HepG2 (cell line): ENCODE data around the gene SCRG1. TPM values are rescaled to one million over a fixed set of nuclear protein-coding genes. Genes with fewer than 3 reads are reported as not detected.

Experiments used
- ATAC-seq: fragments of 200-7000 bp; cut with Tn5 transposase; 3 replicates; pipeline ENCODE4 v1.9.1; 2020; ENCODE audit warnings: mild to moderate bottlenecking, moderate library complexity
- BruUV-seq: library from RNA; stranded (reverse); fragments of 400-500 nt; replicated peaks from 2 replicates; lab custom pipeline; 2021; lab: Mats Ljungman, UMichigan
- CTCF ChIA-PET: fragments of 300-600 bp; formaldehyde crosslinking; extraction: SDS; loops from one replicate; lab custom pipeline; 2021; ENCODE audit warnings: low total read pairs, inconsistent platforms, low intra/inter-chr PET ratio; lab: Yijun Ruan, JAX
- POLR2A ChIA-PET: fragments of 350-600 bp; sonication (Branson Sonifier 250); formaldehyde crosslinking; loops from one replicate; lab custom pipeline; 2020; ENCODE audit warnings: antibody characterized with exemption, inconsistent platforms; lab: Yijun Ruan, JAX
- DNase-seq: peaks from one replicate; pipeline ENCODE4 v3.0.0-alpha.2; 2015; ENCODE audit warnings: low spot score
- FAIRE-seq: peaks from 3 replicates; lab custom pipeline; 2011; peaks lifted over from hg19 to GRCh38; lab: Jason Lieb, UNC
- H2AFZ ChIP-seq: one replicate; pipeline ENCODE4 v1.6.1; 2011; ENCODE audit warnings: low read length, inconsistent platforms
- H3K27ac ChIP-seq: fragments of 300-600 bp; 3 replicates; pipeline ENCODE4 v1.8.0; 2011; ENCODE audit warnings: mixed run types, mild to moderate bottlenecking, mixed read lengths, low read length, inconsistent platforms; ENCODE audit not compliant: insufficient read depth; ENCODE audit errors: extremely low read length
- H3K27me3 ChIP-seq, 2 experiments: fragments of 200-600 bp in 1 of 2; 2 replicates in 1 of 2; 3 replicates in 1 of 2; pipeline versions ENCODE4 v1.6.0 to v1.8.0; 2011; ENCODE audit warnings: low read length in 2 of 2, mild to moderate bottlenecking in 2 of 2, moderate library complexity in 2 of 2, inconsistent platforms in 1 of 2; ENCODE audit not compliant: insufficient read depth in 2 of 2, control insufficient read depth in 1 of 2
- H3K36me3 ChIP-seq, 2 experiments: fragments of 200-600 bp in 1 of 2; replicated peaks in 1 of 2; 2 replicates in 1 of 2; 3 replicates in 1 of 2; pipeline versions ENCODE4 v1.5.1 to v1.8.0; 2011; ENCODE audit warnings: low read length in 2 of 2, inconsistent platforms in 1 of 2; ENCODE audit not compliant: insufficient read depth in 2 of 2, control insufficient read depth in 1 of 2
- H3K4me1 ChIP-seq: 2 replicates; pipeline ENCODE4 v1.5.1; 2012; ENCODE audit warnings: low read length, inconsistent platforms; ENCODE audit not compliant: insufficient read depth
- H3K4me2 ChIP-seq: 2 replicates; pipeline ENCODE4 v1.6.0; 2011; ENCODE audit warnings: low read depth, low read length, inconsistent platforms
- H3K4me3 ChIP-seq, 3 experiments: fragments of 200-600 bp in 1 of 3; sonication (generic), shearing (Covaris generic) in 1 of 3; replicated peaks in 1 of 3; 2 replicates each; pipeline ENCODE4 v1.5.1; 2011 to 2016; ENCODE audit warnings: low read length in 3 of 3, inconsistent platforms in 2 of 3, low read depth in 2 of 3, mild to moderate bottlenecking in 2 of 3, control low read depth in 1 of 3, mixed read lengths in 1 of 3; ENCODE audit not compliant: insufficient read depth in 1 of 3
- H3K79me2 ChIP-seq: one replicate; pipeline ENCODE4 v1.6.1; 2011; ENCODE audit warnings: low read length, inconsistent platforms; ENCODE audit not compliant: insufficient read depth
- H3K9ac ChIP-seq: 2 replicates; pipeline ENCODE4 v1.6.0; 2011; ENCODE audit warnings: mild to moderate bottlenecking, low read depth, low read length, inconsistent platforms; ENCODE audit not compliant: insufficient read depth
- H3K9me3 ChIP-seq: 2 replicates; pipeline ENCODE4 v1.5.1; 2012; ENCODE audit warnings: mild to moderate bottlenecking, low read length
- H4K20me1 ChIP-seq: 2 replicates; pipeline ENCODE4 v1.6.0; 2011; ENCODE audit warnings: inconsistent platforms, mild to moderate bottlenecking, low read length, moderate library complexity; ENCODE audit not compliant: insufficient read depth
- ATF1 ChIP-seq: IDR thresholded peaks from 2 replicates; pipeline ENCODE4 v1.6.1; 2016; ENCODE audit warnings: mild to moderate bottlenecking, control low read depth
- FOXK2 ChIP-seq: fragments of 450-650 bp; IDR thresholded peaks from 2 replicates; pipeline ENCODE4 v1.6.1; 2016
- HMG20B ChIP-seq: conservative IDR thresholded peaks from 2 replicates; pipeline ENCODE4 v1.6.1; 2016; ENCODE audit warnings: missing genetic modification reagents, missing compliant biosample characterization
- NCOA1 ChIP-seq: sonication (generic); formaldehyde crosslinking; IDR thresholded peaks from 2 replicates; pipeline ENCODE4 v1.9.0; 2021; ENCODE audit warnings: missing genetic modification reagents
- POGZ ChIP-seq: sonication (generic); formaldehyde crosslinking; IDR thresholded peaks from 2 replicates; pipeline ENCODE4 v1.4.0; 2020; ENCODE audit warnings: mild to moderate bottlenecking, missing genetic modification reagents
- RFX5 ChIP-seq: IDR thresholded peaks from 2 replicates; pipeline ENCODE4 v1.6.1; 2011; ENCODE audit warnings: low read depth, low read length, improper control_type of control experiment
- ZBTB42 ChIP-seq: sonication (generic); formaldehyde crosslinking; IDR thresholded peaks from 2 replicates; pipeline ENCODE4 v1.5.0; 2020; ENCODE audit warnings: mild to moderate bottlenecking, missing genetic modification reagents
- ZFAT ChIP-seq: sonication (generic); formaldehyde crosslinking; conservative IDR thresholded peaks from 2 replicates; pipeline ENCODE4 v1.8.1; 2023; ENCODE audit warnings: missing genetic modification reagents, inconsistent platforms
- ZFP36L1 ChIP-seq: sonication (generic); formaldehyde crosslinking; IDR thresholded peaks from 2 replicates; pipeline ENCODE4 v1.8.0; 2022; ENCODE audit warnings: mild to moderate bottlenecking, missing genetic modification reagents, moderate library complexity
- ZIK1 ChIP-seq: sonication (generic); formaldehyde crosslinking; IDR thresholded peaks from 2 replicates; pipeline ENCODE4 v1.5.0; 2020; ENCODE audit warnings: mild to moderate bottlenecking, low read depth, missing genetic modification reagents, borderline replicate concordance
- ZNF234 ChIP-seq: sonication (generic); formaldehyde crosslinking; conservative IDR thresholded peaks from 2 replicates; pipeline ENCODE4 v1.5.1; 2020; ENCODE audit warnings: mild to moderate bottlenecking, missing genetic modification reagents
- ZNF607 ChIP-seq: sonication (generic); formaldehyde crosslinking; IDR thresholded peaks from 2 replicates; pipeline ENCODE4 v1.5.1; 2020; ENCODE audit warnings: missing genetic modification reagents, mild to moderate bottlenecking, borderline replicate concordance
- ZNF652 ChIP-seq: IDR thresholded peaks from 2 replicates; pipeline ENCODE4 v1.6.1; 2016; ENCODE audit warnings: low read depth, borderline replicate concordance
- WGBS: methylation state at CpG from one replicate; pipeline ENCODE4 v1.1.6; 2017; ENCODE audit warnings: low lambda C conversion rate; 5-methylcytosine and 5-hydroxymethylcytosine counted together
- in situ Hi-C: cut with HindIII; loops from 2 replicates; pipeline ENCODE4 v1.10.0; 2017; ENCODE audit warnings: low pct_unique_long_range_greater_than_20kb; ENCODE audit not compliant: extremely low pct_ligation_motif_present
- intact Hi-C: fragments of 100-400 bp; cut with micrococcal nuclease; formaldehyde crosslinking; loops from one replicate; pipeline ENCODE4 v1.10.0; 2022; ENCODE audit not compliant: unreplicated experiment
- polyA plus RNA-seq, 8 experiments: library from polyadenylated mRNA; depleted of rRNA in 3 of 8; stranded (reverse) in 7 of 8; unstranded in 1 of 8; fragments of >200 nt; fragmentation: Illumina TruSeq in 4 of 8; extraction: Trizol in 4 of 8; gene quantifications; 2 replicates each; pipeline versions ENCODE4 v1.2.1 to v1.2.3, GENCODE V29; 2011 to 2016; ENCODE audit warnings: low read depth in 4 of 8, missing spikeins in 1 of 8, mixed read lengths in 1 of 8; ENCODE audit not compliant: insufficient read depth in 1 of 8
- total RNA-seq, 5 experiments: library from RNA; depleted of rRNA; stranded (reverse); fragments of >200 nt; fragmentation: Illumina TruSeq; extraction: Trizol; gene quantifications; 2 replicates each; pipeline ENCODE4 v1.2.3, GENCODE V29; 2016; ENCODE audit warnings: low read depth in 1 of 5
- TF ChIP-seq, protein P1 (sequence below): sonication (generic); formaldehyde crosslinking; IDR thresholded peaks from 2 replicates; pipeline ENCODE4 v1.5.1; 2020; ENCODE audit warnings: missing genetic modification reagents, mild to moderate bottlenecking, borderline replicate concordance
- TF ChIP-seq, protein P2 (sequence below): sonication (generic); formaldehyde crosslinking; conservative IDR thresholded peaks from 2 replicates; pipeline ENCODE4 v1.4.0; 2020; ENCODE audit warnings: missing genetic modification reagents
- TF ChIP-seq, protein P3 (sequence below): sonication (generic); formaldehyde crosslinking; IDR thresholded peaks from 2 replicates; pipeline ENCODE4 v1.8.1; 2023; ENCODE audit warnings: missing genetic modification reagents, mild to moderate bottlenecking, borderline replicate concordance

SCRG1 gene
- total and polyA plus RNA-seq, 2 of the 13 experiments (the other 11 are each of a cell fraction or from before 2014, with no cell fraction given) = not detected

DNA sequence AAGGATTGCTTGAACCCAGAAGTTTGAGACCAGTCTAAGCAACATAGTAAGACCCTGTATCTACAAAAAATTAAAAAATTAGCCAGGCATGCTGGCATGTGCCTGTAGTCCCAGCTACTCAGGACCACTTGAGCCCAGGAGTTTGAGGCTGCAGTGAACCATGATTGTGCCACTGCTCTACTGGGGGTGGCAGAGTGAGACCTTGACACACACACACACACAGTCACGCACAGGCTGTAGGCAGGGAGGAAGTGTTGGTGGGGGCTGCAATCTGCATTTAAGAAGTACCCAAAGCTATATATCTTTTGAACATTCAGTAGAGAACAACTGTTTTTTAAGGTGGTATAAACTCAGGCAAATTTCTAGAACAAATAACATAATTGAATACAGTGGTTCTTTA, 7.2 kb downstream of the SCRG1 start:
- Histone ChIP-seq H3K4me2 (no peak overlapping the region), H3K27me3 (no peaks in the 10 kb centered on the region; a peak in 1 of 5 replicates), H4K20me1 (no peaks in the 10 kb centered on the region), H3K36me3 (no peaks in the 10 kb centered on the region), H3K4me1 (no peaks in the 10 kb centered on the region), H3K79me2 (no peaks in the 10 kb centered on the region), H3K9me3 (no peaks in the 10 kb centered on the region), H3K9ac (no peak overlapping the region), H3K27ac (no peak overlapping the region), H2AFZ (no peak overlapping the region), H3K4me3 (no peak overlapping the region)
- ChIA-PET POLR2A (no interaction called here), CTCF (no interaction called here)
- in situ Hi-C loops (no loop called here), intact Hi-C loops (no loop called here)
- no TSS peak for BruUV-seq
- no peak for TF ChIP-seq ZBTB42
- TF ChIP-seq, protein P1, sequence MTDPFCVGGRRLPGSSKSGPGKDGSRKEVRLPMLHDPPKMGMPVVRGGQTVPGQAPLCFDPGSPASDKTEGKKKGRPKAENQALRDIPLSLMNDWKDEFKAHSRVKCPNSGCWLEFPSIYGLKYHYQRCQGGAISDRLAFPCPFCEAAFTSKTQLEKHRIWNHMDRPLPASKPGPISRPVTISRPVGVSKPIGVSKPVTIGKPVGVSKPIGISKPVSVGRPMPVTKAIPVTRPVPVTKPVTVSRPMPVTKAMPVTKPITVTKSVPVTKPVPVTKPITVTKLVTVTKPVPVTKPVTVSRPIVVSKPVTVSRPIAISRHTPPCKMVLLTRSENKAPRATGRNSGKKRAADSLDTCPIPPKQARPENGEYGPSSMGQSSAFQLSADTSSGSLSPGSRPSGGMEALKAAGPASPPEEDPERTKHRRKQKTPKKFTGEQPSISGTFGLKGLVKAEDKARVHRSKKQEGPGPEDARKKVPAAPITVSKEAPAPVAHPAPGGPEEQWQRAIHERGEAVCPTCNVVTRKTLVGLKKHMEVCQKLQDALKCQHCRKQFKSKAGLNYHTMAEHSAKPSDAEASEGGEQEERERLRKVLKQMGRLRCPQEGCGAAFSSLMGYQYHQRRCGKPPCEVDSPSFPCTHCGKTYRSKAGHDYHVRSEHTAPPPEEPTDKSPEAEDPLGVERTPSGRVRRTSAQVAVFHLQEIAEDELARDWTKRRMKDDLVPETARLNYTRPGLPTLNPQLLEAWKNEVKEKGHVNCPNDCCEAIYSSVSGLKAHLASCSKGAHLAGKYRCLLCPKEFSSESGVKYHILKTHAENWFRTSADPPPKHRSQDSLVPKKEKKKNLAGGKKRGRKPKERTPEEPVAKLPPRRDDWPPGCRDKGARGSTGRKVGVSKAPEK (CRISPR knock-in tag) = no peak
- no peak for TF ChIP-seq ZFP36L1 (CRISPR knock-in tag)
- TF ChIP-seq ZIK1 (CRISPR knock-in tag) = no peak
- no peak for TF ChIP-seq ATF1
- no peak for TF ChIP-seq NCOA1
- FAIRE-seq (no peak), DNase-seq (no peak), ATAC-seq (no peak)
- WGBS = 100% methylated on average over 1 of the region's 1 CpG

DNA sequence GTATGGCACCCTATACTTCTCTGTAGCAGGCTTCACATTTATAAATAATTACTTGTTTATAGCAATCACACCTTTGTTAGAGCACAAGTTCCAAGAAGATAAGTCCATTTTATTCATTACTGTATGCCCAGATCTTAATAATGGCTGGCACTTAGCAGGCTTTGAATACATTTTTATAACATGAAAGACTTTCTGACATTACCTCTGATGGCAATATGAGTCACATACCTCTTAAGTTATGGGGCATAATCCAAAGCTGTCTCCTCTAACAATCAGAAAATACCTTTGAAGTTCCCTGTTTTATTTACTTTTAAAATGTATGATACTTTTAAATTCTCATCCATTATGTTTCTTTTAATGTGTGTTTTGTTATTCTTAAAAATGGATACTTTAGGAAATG, 12.2 kb downstream of the SCRG1 start:
- H3K27me3 ChIP-seq = no peaks in the 10 kb centered on the region; a peak in 1 of 5 replicates
- intact Hi-C loops (no loop called here), in situ Hi-C loops (no loop called here)
- H3K4me1 ChIP-seq = no peaks in the 10 kb centered on the region
- H3K4me3 ChIP-seq = no peak overlapping the region
- BruUV-seq = no TSS peak
- ChIA-PET POLR2A (no interaction called here), CTCF (no interaction called here)
- no peaks in the 10 kb centered on the region for H4K20me1 ChIP-seq
- no peaks in the 10 kb centered on the region for H3K9me3 ChIP-seq
- H3K27ac ChIP-seq = no peak overlapping the region
- no peaks in the 10 kb centered on the region for H3K36me3 ChIP-seq
- H2AFZ ChIP-seq = no peak overlapping the region
- ATAC-seq (no peak), FAIRE-seq (no peak), DNase-seq (no peak)
- no peak overlapping the region for H3K9ac ChIP-seq
- H3K79me2 ChIP-seq = no peaks in the 10 kb centered on the region
- H3K4me2 ChIP-seq = no peak overlapping the region
- TF ChIP-seq RFX5 = no peak
- TF ChIP-seq ZNF234 (CRISPR knock-in tag) = no peak
- TF ChIP-seq HMG20B (CRISPR knock-in tag) = no peak
- no peak for TF ChIP-seq ZNF652
- TF ChIP-seq, protein P2, sequence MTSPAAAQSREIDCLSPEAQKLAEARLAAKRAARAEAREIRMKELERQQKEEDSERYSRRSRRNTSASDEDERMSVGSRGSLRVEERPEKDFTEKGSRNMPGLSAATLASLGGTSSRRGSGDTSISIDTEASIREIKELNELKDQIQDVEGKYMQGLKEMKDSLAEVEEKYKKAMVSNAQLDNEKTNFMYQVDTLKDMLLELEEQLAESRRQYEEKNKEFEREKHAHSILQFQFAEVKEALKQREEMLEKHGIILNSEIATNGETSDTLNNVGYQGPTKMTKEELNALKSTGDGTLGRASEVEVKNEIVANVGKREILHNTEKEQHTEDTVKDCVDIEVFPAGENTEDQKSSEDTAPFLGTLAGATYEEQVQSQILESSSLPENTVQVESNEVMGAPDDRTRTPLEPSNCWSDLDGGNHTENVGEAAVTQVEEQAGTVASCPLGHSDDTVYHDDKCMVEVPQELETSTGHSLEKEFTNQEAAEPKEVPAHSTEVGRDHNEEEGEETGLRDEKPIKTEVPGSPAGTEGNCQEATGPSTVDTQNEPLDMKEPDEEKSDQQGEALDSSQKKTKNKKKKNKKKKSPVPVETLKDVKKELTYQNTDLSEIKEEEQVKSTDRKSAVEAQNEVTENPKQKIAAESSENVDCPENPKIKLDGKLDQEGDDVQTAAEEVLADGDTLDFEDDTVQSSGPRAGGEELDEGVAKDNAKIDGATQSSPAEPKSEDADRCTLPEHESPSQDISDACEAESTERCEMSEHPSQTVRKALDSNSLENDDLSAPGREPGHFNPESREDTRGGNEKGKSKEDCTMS (CRISPR knock-in tag) = no peak
- no peak for TF ChIP-seq FOXK2
- TF ChIP-seq POGZ (CRISPR knock-in tag) = no peak
- no peak for TF ChIP-seq ZNF607 (CRISPR knock-in tag)
- TF ChIP-seq ZFAT (CRISPR knock-in tag) = no peak
- TF ChIP-seq, protein P3, sequence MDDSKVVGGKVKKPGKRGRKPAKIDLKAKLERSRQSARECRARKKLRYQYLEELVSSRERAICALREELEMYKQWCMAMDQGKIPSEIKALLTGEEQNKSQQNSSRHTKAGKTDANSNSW (CRISPR knock-in tag) = no peak
